ENCODE results near the gene QRFPR.
"Not testable (repeated sequence)": the region's sequence is repeated elsewhere in the genome, so short reads cannot be mapped to it uniquely, and the experiment has no call there.

QRFPR gene

GRCh38 chr4:121339307-121339706 is 41.5 kb downstream of the QRFPR start:
- no peak for DNase-seq

GRCh38 chr4:121338518-121338917 is 42.3 kb downstream of the QRFPR start:
- DNase-seq = no peak

GRCh38 chr4:121336706-121337105 is 44.1 kb downstream of the QRFPR start:
- DNase-seq = no peak

- no peak for DNase-seq
Observed at GRCh38 chr4:121330180-121330665, 50.6 kb downstream of the QRFPR start.

DNA sequence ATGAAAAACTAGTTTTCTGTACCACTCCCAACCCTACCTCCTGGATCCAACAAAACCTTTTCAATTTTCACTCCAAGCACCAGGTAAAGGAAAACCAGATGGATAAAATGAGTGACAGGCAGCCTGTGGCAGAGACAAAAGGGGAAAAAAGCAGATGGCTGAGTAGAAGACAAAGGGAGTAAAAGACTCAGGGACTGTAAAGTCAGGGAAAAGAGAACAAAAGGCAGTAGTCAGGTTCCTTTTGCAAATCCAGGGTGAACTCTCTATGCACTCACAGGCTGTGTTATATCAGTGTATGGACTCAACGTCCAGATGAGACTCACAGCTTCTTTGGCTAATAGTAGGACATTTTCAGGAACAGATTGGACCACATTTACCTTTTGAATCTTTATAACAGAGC is 54.2 kb downstream of the QRFPR start:
- no peak for DNase-seq

- no peak for DNase-seq
Observed at GRCh38 chr4:121324331-121324730, 56.5 kb downstream of the QRFPR start.

GRCh38 chr4:121321466-121321865 is 59.4 kb downstream of the QRFPR start:
- no peak for DNase-seq

- DNase-seq = no peak
Observed at GRCh38 chr4:121316091-121316490, 64.7 kb downstream of the QRFPR start.

GRCh38 chr4:121313430-121313829 is 67.4 kb downstream of the QRFPR start:
- not testable (repeated sequence) for DNase-seq

DNA sequence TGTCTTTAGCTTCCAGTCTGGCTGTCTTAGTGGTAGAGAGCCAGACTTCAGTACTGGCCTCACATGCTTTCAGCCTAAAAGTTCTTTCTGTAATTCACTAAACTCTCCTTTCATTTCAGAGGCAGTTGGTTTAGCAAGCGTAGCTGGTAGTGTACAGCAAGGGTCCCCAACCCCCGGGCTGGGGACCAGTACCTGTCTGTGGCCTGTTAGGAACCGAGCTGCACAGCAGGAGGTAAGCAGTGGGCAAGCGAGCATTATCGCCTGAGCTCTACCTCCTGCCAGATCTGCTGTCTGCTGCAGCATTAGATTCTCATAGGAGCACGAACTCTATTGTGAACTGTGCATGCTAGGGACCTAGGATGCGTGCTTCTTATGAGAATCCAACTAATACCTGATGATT is 72.0 kb downstream of the QRFPR start:
- DNase-seq = no peak

- peak; percentile 13 for DNase-seq
Observed at GRCh38 chr4:121308328-121308663, 72.5 kb downstream of the QRFPR start.

DNA sequence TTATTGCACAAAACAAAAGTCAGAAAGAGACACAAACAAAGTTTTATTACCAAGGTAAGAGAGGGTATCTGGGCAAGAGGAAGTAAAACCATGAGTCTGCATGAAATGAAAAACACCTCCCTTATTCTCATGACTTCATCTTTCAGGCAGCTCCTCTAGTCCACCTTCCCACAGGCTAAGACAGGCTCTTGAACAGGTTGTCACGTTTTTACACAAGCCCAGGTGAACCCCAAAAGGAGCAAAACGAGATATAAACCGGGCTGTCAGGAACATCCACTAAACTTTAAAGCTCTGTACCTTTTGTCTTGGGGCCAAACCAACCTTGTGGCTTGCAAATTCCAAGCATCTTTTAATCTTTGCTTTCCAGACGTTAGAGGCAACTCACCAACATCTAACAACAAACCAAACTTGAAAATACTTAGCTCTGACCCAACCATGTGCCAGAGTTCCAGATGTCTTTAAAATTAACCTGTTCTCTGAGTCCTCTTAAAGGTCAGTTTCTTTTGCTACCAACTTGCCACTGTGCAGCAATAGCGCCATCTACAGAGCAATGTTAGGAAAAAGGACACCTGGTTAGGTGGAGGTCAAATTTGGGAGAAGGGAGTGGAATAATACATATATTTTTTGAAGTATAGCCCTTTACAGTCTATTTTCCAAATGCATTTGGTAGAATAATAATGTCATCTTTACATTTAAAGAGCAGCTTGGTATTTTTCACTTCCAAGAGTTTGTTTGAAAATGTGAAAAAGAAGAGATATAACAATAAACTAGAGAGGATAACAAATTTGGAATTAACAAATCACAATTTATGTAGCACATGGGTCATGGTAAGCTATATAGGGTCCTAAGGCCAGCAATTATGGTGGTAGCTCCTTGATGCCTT is 73.1 kb downstream of the QRFPR start:
- DNase-seq = peak; percentile 85

GRCh38 chr4:121306931-121307330 is 73.9 kb downstream of the QRFPR start:
- DNase-seq = no peak

DNA sequence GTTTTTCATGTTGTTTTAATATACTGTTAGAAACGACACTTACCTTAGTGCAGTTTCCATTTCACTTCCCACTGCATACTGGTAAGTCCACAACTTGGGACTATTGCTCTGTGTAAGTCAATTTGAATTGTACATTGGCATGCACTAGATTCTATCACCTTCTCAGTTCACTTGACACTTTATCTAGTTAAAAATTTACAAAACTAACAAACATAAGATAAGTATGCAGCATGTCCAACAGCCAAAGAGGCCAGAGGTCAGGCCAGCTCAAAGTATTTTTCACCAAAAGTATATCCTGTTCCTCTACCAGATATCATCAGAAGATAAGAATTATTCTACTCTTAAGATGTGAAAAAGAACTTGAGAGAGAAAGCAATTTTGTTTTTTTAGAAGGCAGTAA is 75.9 kb downstream of the QRFPR start:
- DNase-seq = no peak

- DNase-seq = no peak
Observed at GRCh38 chr4:121299367-121299766, 81.5 kb downstream of the QRFPR start.

GRCh38 chr4:121283319-121283718 is 97.5 kb downstream of the QRFPR start:
- DNase-seq = no peak

DNA sequence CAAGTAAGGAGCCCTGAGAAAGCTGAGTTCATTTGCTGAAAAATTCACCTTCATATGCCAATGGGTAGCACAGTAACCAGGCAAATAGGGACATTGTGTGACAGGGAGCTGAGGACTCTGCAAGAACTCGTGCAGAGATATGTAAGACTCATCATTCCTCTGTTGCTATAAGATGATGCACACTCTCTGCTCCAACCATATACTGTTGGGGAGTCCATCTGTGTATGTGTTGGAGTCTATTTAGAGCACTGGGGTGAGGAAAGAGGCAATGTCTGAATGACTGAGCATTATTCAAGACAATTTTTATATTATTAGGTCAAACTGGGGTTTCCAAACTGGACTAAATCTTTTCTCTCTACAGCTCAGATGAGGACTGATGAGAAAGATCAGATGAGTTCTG is 100.4 kb downstream of the QRFPR start:
- DNase-seq = no peak

DNA sequence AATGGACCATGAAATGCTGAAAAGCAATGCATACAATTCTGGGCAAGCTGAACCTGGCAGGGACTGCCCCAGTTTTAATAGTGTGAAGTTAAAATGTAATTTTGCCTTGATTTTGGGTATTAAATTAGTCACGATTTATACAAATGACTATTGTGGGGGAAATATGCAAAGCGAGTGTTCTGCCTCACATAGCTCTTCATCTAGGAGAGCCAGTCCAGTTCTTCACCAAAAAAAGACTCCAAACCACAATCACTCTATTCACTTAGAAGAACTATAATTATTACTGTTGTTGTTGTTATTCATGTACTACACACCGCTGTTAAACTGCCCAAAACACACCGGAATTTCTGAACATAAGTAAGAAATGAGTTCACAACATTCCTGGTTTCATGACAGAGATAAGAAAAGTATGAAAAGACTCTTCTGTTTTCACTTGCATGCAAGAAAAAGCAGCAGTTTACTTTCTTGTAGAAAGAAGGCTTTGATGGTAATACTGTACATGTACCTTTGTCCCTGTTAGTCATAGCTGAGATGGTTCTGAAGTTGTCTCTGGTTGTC is 101.9 kb downstream of the QRFPR start:
- DNase-seq = peak; percentile 78
